HepG2 (cell line): ENCODE results near the gene FOXA1. TPM values are rescaled to one million over a fixed set of nuclear protein-coding genes. Genes with fewer than 3 reads are reported as not detected.

Source experiments
- AKAP8 ChIP-seq: sonication (generic); formaldehyde crosslinking; IDR thresholded peaks from 2 replicates; pipeline ENCODE4 v1.5.1; 2020; ENCODE audit warnings: mild to moderate bottlenecking, missing genetic modification reagents
- CAMTA2 ChIP-seq: sonication (generic); formaldehyde crosslinking; IDR thresholded peaks from 2 replicates; pipeline ENCODE4 v1.4.0; 2020; ENCODE audit warnings: mild to moderate bottlenecking, missing genetic modification reagents, borderline replicate concordance
- KDM3A ChIP-seq: IDR thresholded peaks from 2 replicates; pipeline ENCODE4 v1.6.1; 2018; ENCODE audit warnings: low read depth, missing compliant biosample characterization
- NCOR1 ChIP-seq: fragments of 200-600 bp; sonication (generic); IDR thresholded peaks from 2 replicates; pipeline ENCODE4 v1.7.0; 2017; ENCODE audit warnings: antibody characterized with exemption, low read length, borderline replicate concordance
- NONO ChIP-seq, 2 experiments: fragments of 450-650 bp in 1 of 2; sonication (generic) in 1 of 2; formaldehyde crosslinking in 1 of 2; IDR thresholded peaks in 1 of 2; conservative IDR thresholded peaks in 1 of 2; 2 replicates each; pipeline versions ENCODE4 v1.6.1 to v1.8.0; 2017 to 2022; ENCODE audit warnings: mild to moderate bottlenecking in 1 of 2, missing genetic modification reagents in 1 of 2, moderate library complexity in 1 of 2
- RELA ChIP-seq: sonication (generic); formaldehyde crosslinking; IDR thresholded peaks from 2 replicates; pipeline ENCODE4 v1.4.0; 2020; ENCODE audit warnings: missing genetic modification reagents
- SALL1 ChIP-seq: sonication (generic); formaldehyde crosslinking; IDR thresholded peaks from 2 replicates; pipeline ENCODE4 v1.8.0; 2022; ENCODE audit warnings: mild to moderate bottlenecking, missing genetic modification reagents
- ZBED4 ChIP-seq: sonication (generic); formaldehyde crosslinking; IDR thresholded peaks from 2 replicates; pipeline ENCODE4 v1.4.0; 2020; ENCODE audit warnings: missing genetic modification reagents, borderline replicate concordance
- ZNF20 ChIP-seq: sonication (generic); formaldehyde crosslinking; IDR thresholded peaks from 2 replicates; pipeline ENCODE4 v1.4.0; 2020; ENCODE audit warnings: mild to moderate bottlenecking, moderate library complexity, missing genetic modification reagents
- ZNF318 ChIP-seq: sonication (generic); formaldehyde crosslinking; IDR thresholded peaks from 2 replicates; pipeline ENCODE4 v1.4.0; 2020; ENCODE audit warnings: mild to moderate bottlenecking, missing genetic modification reagents
- ZNF615 ChIP-seq: sonication (generic); formaldehyde crosslinking; IDR thresholded peaks from 2 replicates; pipeline ENCODE4 v1.5.0; 2020; ENCODE audit warnings: mild to moderate bottlenecking, missing genetic modification reagents, borderline replicate concordance
- ZNF782 ChIP-seq: sonication (generic); formaldehyde crosslinking; IDR thresholded peaks from 2 replicates; pipeline ENCODE4 v1.4.0; 2020; ENCODE audit warnings: missing genetic modification reagents, mild to moderate bottlenecking, borderline replicate concordance
- ZSCAN20 ChIP-seq: sonication (generic); formaldehyde crosslinking; IDR thresholded peaks from 2 replicates; pipeline ENCODE4 v1.4.0; 2020; ENCODE audit warnings: missing genetic modification reagents, mild to moderate bottlenecking, borderline replicate concordance
- polyA plus RNA-seq, 8 experiments: library from polyadenylated mRNA; depleted of rRNA in 3 of 8; stranded (reverse) in 7 of 8; unstranded in 1 of 8; fragments of >200 nt; fragmentation: Illumina TruSeq in 4 of 8; extraction: Trizol in 4 of 8; gene quantifications; 2 replicates each; pipeline versions ENCODE4 v1.2.1 to v1.2.3, GENCODE V29; 2011 to 2016; ENCODE audit warnings: low read depth in 4 of 8, missing spikeins in 1 of 8, mixed read lengths in 1 of 8; ENCODE audit not compliant: insufficient read depth in 1 of 8
- total RNA-seq, 5 experiments: library from RNA; depleted of rRNA; stranded (reverse); fragments of >200 nt; fragmentation: Illumina TruSeq; extraction: Trizol; gene quantifications; 2 replicates each; pipeline ENCODE4 v1.2.3, GENCODE V29; 2016; ENCODE audit warnings: low read depth in 1 of 5
- TF ChIP-seq, protein P1 (sequence below): sonication (generic); formaldehyde crosslinking; IDR thresholded peaks from 2 replicates; pipeline ENCODE4 v1.8.0; 2022; ENCODE audit warnings: mild to moderate bottlenecking, missing genetic modification reagents, moderate library complexity

FOXA1 gene
- total and polyA plus RNA-seq, 2 of the 13 experiments (the other 11 are each of a cell fraction or from before 2014, with no cell fraction given): 43.4 to 58.6 TPM

GRCh38 chr14:37594238-37594970 is 645 bp downstream of the FOXA1 start (continued):
- TF ChIP-seq ZNF20 (CRISPR knock-in tag) (peak; percentile 82; the same call in 1 of the 2 replicates), ZBED4 (CRISPR knock-in tag) (peak; percentile 88; the same call in 1 of the 2 replicates), AKAP8 (CRISPR knock-in tag) (no peak), KDM3A (CRISPR knock-in tag) (no peak), NONO (IDR thresholded peaks at IDR 0.05) (no peak), NONO (CRISPR knock-in tag; conservative IDR thresholded peaks at IDR 0.05) (no peak), ZNF782 (CRISPR knock-in tag) (peak; percentile 55; the same call in 1 of the 2 replicates), SALL1 (CRISPR knock-in tag) (peak; percentile 72), ZNF318 (CRISPR knock-in tag) (no peak), ZNF615 (no peak), NCOR1 (no peak), RELA (CRISPR knock-in tag) (peak; percentile 85; the same call in 1 of the 2 replicates), ZSCAN20 (peak; percentile 85; the same call in 1 of the 2 replicates), CAMTA2 (CRISPR knock-in tag) (peak; percentile 91)
- TF ChIP-seq, protein P1, sequence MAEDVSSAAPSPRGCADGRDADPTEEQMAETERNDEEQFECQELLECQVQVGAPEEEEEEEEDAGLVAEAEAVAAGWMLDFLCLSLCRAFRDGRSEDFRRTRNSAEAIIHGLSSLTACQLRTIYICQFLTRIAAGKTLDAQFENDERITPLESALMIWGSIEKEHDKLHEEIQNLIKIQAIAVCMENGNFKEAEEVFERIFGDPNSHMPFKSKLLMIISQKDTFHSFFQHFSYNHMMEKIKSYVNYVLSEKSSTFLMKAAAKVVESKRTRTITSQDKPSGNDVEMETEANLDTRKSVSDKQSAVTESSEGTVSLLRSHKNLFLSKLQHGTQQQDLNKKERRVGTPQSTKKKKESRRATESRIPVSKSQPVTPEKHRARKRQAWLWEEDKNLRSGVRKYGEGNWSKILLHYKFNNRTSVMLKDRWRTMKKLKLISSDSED (CRISPR knock-in tag): peak; percentile 94
